Nephron progenitor cell (in vitro differentiated cells): ENCODE measurements around the gene RAMP2.

Experiments
- DNase-seq: peaks from one replicate; pipeline ENCODE4 v3.0.0; 2021
- H3K27ac Mint-ChIP-seq: 2 replicates; pipeline ENCODE4 v1.8.0; 2021; ENCODE audit warnings: mild to moderate bottlenecking, moderate library complexity, mixed read lengths
- H3K27me3 Mint-ChIP-seq: 2 replicates; pipeline ENCODE4 v1.8.0; 2021; ENCODE audit warnings: mild to moderate bottlenecking, low read depth, mixed read lengths; ENCODE audit not compliant: poor library complexity
- H3K36me3 Mint-ChIP-seq: 2 replicates; pipeline ENCODE4 v1.8.0; 2021; ENCODE audit warnings: low read depth, mixed read lengths
- H3K4me1 Mint-ChIP-seq: 2 replicates; pipeline ENCODE4 v1.8.0; 2021; ENCODE audit warnings: mixed read lengths
- H3K4me3 Mint-ChIP-seq: 2 replicates; pipeline ENCODE4 v1.8.0; 2021; ENCODE audit warnings: mild to moderate bottlenecking, moderate library complexity, mixed read lengths
- H3K9me3 Mint-ChIP-seq: 2 replicates; pipeline ENCODE4 v1.8.0; 2021; ENCODE audit warnings: mild to moderate bottlenecking, moderate library complexity, mixed read lengths
- CTCF ChIP-seq: fragments of 200-600 bp; sonication (generic); IDR thresholded peaks from 2 replicates; pipeline ENCODE4 v1.5.0; 2021; ENCODE audit warnings: antibody characterized with exemption

Gene RAMP2

GRCh38 chr17:42775534-42776098, 14.6 kb downstream of the RAMP2 start:
- TF ChIP-seq CTCF, result no peak
- H3K4me1 Mint-ChIP-seq, result peaks cover 45% of the 10 kb centered on the region

GRCh38 chr17:42778570-42778969, 17.5 kb downstream of the RAMP2 start:
- peaks cover 44% of the 10 kb centered on the region for H3K4me1 Mint-ChIP-seq

More at GRCh38 chr17:42775534-42776098, 14.6 kb downstream of the RAMP2 start:
- Mint-ChIP-seq H3K27ac (no peak overlapping the region), H3K27me3 (peaks cover 5% of the 10 kb centered on the region), H3K9me3 (no peaks in the 10 kb centered on the region), H3K4me3 (peak overlapping the region; percentile 100), H3K36me3 (peaks cover 15% of the 10 kb centered on the region)
- no peak for DNase-seq

GRCh38 chr17:42779304-42779935, 18.4 kb downstream of the RAMP2 start:
- Mint-ChIP-seq H3K27ac (peak overlapping the region; percentile 83), H3K9me3 (no peaks in the 10 kb centered on the region), H3K27me3 (peaks cover 34% of the 10 kb centered on the region), H3K4me3 (peak overlapping the region; percentile 72), H3K36me3 (peaks cover 15% of the 10 kb centered on the region), H3K4me1 (peaks cover 42% of the 10 kb centered on the region)
- no peak for DNase-seq
- TF ChIP-seq CTCF, result no peak

More at GRCh38 chr17:42778570-42778969, 17.5 kb downstream of the RAMP2 start:
- DNase-seq, result no peak
- Mint-ChIP-seq H3K36me3 (peaks cover 15% of the 10 kb centered on the region), H3K27me3 (peaks cover 26% of the 10 kb centered on the region), H3K9me3 (no peaks in the 10 kb centered on the region), H3K4me3 (no peak overlapping the region), H3K27ac (peak overlapping the region; percentile 81)
- no peak for TF ChIP-seq CTCF

- peaks cover 34% of the 10 kb centered on the region for H3K4me1 Mint-ChIP-seq
- H3K27ac Mint-ChIP-seq, result peak within 1 kb of the TSS; percentile 83
- DNase-seq, result peak; percentile 78
- peaks cover 40% of the 10 kb centered on the region for H3K27me3 Mint-ChIP-seq
- peak within 1 kb of the TSS; percentile 78 for H3K4me3 Mint-ChIP-seq
- H3K9me3 Mint-ChIP-seq, result no peaks in the 10 kb centered on the region
- peaks cover 11% of the 10 kb centered on the region for H3K36me3 Mint-ChIP-seq
- no peak for TF ChIP-seq CTCF
These were observed 19.2 kb downstream of the RAMP2 start, which contains the start of gene WNK4 for GRCh38 chr17:42779936-42780850. TSS of gene WNK4 (plus strand) at chr17:42780610. CDS start at chr17:42780699, 89 bp downstream.

GRCh38 chr17:42780851-42781638, 20.0 kb downstream of the RAMP2 start:
- Mint-ChIP-seq H3K4me1 (peaks cover 34% of the 10 kb centered on the region), H3K27ac (no peak overlapping the region), H3K4me3 (peak overlapping the region; percentile 78), H3K36me3 (peaks cover 2% of the 10 kb centered on the region), H3K27me3 (peaks cover 47% of the 10 kb centered on the region), H3K9me3 (no peaks in the 10 kb centered on the region)
- DNase-seq, result no peak
- no peak for TF ChIP-seq CTCF
